HG03175 (cell line): Measurements from ENCODE around the gene ENC1.

ENCODE experiments used
- ATAC-seq: cut with Tn5 transposase; IDR thresholded peaks from one replicate; pipeline ENCODE4 v1.9.1; 2021; ENCODE audit warnings: mild to moderate bottlenecking, moderate library complexity; ENCODE audit not compliant: unreplicated experiment

Gene ENC1

DNA sequence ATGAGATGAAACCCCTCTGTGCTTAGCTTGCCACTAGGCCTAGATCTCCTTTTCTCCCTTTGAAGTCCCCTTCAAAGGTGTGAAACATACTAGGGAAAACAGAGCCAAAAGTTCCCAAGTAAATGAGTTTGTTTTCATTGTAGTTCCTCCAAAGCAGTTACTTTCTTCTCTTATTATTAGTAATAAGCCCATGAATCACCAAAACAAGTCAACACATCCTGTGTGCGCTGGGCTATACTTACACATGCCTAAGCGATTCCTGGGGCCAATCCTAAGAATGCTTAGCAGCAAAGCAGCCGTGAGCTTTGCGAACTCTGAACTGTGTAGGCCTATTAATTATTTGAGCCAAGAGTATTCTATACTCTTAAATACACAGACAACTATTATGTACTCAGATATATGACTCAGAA, 7.6 kb downstream of the ENC1 start:
- no peak for ATAC-seq

DNA sequence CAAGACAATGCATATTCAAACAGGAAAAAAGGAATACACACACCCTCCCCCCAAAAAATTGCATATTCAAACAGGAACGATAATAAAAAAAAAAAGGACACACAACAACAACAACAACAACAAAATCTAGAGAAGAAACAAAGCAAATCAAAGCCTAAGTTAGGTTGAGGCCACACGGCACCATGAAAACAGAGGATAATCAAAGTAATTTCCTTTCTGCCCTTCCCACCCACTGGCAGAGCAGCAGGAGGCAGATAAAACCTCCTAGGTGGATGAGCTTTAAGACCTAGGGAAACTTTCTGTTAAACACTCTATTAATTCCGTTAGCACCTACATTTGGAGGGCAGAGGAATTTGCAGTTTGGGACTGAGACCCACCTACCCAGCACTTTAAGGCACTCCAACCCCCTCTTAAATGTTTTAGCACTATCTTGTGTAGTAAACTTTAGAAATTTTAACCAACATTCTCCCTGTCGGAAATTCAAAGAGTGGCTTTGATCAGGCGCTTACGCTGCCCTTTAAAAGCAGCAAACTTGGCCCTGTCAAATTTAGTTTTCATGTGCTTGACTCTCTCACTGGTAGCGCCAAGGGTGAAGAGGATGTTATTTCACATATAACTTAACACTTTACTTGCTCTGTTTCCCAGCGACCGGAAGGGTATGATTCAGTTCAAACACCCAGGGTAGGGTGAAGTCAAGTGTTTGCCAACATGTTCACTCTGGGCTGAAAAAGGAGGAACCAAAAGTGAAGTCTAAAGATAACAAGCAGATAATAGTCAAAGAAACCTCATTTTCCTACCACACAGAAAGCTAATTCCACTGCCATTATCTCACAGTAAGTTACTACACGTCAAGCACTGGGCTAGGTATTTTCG, 9.2 kb downstream of the ENC1 start:
- peak; percentile 95 for ATAC-seq

DNA sequence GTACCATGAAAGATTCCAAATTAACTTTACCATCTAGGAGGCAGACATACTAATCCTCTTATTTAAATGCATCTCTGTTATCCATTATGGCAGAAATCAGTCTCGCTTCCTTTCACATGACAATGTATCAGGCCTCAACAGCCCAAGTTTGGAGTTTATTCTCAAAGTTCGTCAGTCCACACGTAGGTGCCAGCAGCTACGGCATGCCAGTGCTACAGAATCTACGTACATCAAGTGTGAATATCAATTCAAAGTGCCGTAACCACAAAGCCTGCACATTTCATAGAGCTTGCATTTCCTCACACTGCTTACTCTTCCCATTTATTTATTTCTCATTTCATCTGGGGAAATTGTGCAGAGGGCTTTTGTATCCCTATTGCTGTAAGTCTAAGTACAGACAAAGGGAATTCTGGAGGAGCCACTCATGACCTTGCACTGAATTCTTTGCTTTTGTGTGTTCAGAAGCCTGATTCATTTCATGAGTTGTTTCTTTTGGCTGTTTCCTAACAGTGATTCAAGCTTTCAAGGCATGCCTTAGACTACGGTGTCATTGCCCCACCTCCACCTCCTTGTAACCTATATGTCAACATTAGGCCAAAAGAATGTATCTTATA, 10.0 kb downstream of the ENC1 start:
- no peak for ATAC-seq

DNA sequence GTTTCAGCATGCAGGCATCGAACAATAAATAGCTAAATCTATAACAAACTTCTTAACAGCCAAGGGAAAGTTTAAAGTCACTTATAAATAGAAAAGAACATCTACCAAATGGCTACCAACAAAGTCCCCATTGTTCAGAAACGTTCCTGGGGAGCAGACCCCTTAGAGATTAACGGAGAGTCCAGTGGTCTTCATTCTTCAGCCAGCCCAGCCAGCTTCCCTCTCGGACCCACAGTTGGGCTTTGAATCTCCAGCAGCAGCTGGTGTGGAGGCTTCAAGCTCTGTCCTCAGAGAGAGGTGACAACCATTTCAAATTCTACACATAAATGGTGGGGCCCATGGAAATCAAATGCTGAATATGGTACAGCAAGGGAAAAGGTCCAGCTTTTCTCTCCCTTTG, 11.2 kb downstream of the ENC1 start:
- no peak for ATAC-seq

DNA sequence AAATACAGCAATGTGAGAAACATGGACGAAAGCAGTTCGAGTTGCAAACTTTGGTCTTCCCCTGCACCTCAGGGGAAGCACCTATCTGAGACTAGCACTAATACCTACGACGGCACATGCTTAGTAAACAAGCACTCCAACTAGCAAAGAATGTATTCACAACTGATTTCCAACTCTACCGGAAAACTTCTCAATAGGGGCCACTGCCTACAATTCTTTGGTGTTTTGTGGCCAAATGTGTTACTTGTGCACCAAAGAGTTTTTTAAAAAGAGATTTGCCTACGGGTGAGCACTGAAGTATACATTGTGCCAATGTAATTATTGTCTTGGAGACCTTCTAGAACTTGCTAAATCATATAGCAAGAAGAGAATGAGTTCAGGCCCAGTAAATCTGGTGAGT, 12.2 kb downstream of the ENC1 start:
- no peak for ATAC-seq

DNA sequence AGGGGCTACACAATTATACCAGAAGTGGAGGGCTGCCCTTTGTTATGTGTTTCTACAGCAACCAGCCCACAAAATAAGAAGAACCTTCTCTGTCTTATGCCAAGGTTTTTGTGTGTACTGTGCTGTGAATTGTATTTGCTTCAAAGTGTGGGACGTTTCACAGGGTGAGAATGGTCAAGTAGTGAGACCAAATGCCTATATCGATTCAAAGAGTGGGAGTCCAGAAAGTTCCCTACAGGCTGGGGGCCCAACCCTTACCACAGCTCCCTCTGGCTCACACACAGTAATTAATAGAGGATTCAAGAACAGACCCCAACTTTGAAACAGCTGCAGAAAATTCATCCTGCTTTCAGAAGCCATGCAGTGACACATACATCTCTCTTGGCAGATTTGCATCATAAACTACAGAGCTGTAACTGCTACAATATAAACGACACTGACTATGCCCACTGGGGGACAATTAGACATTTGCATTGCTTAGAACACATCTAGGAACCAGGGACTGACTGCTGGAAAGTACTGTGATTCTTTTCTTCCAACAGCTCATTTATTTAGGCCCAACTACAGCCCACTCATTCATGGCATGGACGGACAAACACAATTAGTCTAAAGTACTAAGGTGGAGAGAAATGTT, 12.8 kb downstream of the ENC1 start:
- no peak for ATAC-seq

DNA sequence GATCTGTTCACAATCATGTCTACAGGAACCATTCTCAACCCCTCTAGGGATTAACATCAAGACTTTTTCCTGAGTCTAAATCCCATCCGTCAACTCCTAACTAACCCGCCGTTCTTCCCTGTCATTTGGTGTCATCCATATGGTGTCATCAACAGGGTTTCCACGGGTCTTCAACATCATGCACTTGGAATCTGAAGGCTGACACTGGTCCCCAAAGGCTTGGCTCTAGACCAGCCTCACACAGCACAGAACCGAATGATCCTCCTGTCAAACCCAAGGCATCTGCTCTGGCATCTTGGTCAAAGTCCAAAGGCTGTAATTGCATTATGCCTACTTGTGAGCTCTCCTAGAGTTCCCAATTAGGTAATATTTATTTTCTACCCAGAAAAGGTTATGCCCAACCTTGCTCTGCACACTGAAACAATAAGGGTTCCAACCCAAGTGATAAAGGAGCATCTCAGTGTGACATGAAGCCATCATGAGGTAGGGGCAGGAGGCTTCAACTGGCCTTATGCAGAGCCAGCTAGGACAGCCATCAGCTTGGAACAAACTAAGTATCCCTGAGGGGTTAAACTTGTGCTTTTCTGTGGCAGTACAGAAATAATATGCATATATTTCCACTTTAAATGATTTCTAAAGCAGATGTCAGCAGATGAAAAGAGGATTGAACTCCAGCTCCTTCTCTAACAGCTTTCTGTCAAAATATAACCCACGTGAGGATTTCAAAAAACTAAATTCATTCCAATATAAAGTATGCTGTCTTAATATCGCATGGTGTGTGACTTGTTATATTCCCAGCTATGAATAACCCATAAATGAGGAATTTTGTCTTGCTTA, 13.9 kb downstream of the ENC1 start:
- ATAC-seq, result no peak

DNA sequence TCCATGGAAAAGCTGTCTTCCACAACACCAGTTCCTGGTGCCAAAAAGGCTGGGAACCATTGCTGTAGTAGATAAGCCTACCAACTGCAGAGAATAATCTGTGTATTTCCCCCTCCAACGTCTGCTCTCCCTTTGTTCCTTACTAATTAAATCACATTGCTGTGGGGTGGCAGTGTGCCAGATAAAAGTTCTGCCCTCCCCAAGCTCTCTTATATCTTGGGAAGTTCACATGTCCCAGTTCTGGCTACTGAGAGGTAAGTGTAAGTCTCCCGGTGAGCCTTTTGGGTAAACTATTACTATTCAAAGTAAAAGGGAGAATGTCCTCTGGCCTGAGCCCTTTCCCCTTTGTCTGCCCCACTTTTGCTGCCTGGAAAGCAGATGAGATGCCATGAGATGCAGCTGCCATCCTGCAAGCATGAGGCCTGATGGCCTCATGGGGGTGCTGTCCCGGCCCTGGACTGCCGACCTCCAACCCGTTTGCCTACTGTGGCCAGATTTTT, 14.7 kb downstream of the ENC1 start:
- no peak for ATAC-seq

DNA sequence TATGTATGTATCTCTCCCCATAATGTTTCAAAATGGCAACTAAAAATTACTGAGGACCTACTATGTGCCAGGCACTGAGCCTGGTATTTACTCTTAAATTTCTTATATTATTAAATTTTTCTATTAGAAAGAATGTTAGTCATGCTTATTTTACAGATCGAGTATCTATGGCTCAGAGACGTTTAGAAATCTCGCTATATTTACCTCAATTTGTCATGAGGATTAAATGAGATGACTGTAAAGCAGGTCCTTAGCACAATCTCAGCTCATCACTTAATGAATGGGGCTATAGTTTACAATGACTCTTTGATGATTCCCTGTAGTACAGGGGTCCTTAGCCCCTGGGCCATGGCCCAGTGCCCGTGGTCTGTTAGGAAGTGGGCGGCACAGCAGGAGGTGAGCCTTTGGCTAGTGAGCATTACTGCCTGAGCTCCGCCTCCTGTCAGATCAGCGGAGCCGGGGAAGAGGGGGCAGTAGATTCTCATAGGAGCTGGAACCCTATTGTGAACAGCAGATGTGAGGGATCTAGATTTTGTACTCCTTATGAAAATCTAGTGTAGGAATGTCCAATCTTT, 15.5 kb downstream of the ENC1 start:
- ATAC-seq, result no peak

DNA sequence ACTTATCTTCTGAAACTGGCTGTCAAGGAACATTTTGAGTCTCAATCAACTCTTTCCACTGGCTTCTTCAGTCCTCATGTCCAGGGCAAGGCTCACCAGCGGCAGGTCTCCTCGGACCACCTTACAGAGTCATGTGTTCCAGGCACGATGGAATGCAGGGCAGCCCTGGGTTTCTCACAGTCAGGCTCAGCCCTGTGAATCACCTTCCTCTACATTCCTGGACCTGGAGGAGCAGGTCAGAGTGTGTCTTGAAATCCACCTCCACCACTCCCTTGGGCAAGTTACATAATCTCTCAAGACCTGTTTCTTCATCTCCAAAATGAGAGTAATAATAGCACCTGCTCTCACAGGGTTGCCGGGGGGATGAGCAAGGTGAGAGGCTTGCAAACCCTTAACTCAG, 16.0 kb downstream of the ENC1 start:
- ATAC-seq, result no peak

DNA sequence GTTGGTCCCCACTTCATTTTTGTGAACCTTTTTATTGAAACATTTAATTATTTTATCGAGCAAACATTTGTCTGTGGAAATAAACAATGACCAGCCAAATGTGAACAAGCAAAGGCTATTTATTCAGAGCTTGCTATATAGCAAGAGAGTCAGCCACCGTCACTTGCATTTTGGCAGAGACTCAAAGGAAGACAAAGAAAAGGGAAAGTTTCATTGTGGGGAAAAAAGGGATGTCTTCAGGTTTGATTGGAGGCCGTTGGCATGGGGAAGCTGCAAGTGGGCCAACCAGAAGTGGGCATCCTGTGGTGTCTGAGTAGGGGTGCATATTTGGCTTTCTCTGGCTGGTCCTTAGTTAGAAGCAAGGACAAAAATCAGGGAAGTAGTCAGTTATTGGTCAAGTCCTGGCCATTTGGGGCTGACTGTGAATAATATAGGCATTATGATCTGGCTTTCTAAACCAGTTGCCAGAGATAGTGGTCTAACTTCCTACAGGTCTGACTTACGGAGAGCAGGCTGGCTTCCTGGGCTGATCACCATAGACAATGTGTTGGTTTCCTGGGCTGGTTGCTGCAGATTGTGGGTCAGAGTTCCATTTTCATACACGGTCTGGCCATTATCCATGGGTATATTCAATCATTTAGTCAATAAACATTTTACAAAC, 16.6 kb downstream of the ENC1 start:
- no peak for ATAC-seq

DNA sequence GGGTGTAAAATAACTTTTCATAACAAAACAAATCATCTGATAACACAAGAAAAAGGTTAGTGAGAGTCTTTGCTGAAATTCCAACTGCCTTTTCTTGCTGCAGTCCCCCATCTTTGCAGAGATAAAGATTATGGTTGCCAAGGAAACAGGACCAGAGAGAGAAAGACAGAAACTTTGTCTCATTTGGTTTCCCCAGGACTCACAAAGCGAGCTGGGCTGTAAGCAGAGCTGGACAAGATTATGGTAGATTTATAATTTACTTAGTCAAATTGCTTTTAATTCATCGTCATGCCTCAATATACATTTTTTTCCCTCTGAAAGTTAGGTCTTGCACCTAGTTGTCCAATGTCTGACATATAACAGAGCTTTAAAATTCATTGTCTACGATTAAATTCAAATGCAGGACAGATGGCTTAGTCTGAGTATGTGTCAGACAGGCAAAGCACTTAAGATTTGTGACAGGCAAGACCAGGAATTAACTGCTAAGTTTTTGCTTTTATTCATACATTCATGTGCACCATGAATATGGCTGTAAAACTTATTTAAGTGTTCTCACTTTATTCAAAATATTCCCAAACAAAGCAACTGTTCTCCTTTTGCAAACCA, 17.4 kb downstream of the ENC1 start:
- no peak for ATAC-seq

DNA sequence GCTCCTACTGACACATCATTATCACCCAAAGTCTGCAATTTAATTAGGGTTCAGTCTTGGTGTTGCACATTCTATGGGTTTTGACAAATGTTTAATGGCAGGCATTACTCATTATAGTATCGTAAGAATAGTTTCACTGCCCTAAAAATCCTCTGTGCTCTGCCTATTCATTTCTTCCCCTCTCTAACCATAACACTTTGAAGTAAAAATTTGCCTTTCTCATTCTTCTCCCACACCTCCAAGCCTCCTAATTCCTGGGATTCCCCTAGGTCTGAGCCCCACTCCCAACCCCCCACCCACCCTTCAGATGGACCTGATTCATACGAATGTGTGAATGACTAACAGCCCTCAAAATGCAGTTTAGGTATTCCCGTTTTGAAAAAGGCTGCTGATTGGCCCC, 18.4 kb downstream of the ENC1 start:
- no peak for ATAC-seq

DNA sequence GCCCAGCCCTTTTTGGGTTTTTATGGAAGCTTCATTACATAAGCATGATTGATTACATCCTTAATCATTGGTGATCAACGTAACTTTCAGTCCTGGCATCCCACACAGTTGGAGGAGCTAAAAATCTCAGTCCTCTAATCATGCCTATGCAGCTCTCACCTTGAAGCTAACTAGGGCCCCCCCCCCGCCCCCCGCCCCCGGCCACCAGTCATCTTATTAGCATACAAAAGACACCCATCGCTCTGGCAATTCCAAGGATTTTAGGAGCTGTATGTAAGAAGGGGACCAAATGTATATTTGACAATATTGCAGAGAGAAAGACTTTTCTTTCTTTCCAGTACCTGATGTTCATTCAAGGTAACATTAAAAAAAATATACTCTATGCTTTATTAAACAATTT, 19.0 kb downstream of the ENC1 start:
- ATAC-seq, result no peak

DNA sequence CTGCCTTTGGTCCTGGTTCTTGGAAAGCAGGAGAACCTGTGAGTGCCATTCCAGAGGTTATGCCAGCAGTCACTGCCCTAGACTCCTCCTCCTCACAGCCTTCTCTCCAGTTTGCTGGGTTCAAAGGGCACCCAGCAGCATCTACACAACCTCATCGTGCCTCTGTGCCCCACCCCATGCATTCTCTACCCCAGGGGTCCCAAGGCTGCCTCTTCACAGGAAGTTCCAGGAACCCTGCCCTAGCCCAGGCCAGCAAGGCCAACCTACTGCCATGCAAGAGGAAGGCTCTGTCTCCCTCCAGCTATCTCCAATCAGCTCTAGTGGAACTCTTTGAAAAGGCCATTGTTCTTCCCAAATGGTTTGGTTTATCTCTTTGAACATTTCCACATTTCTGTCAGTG, 21.2 kb downstream of the ENC1 start:
- ATAC-seq, result no peak

DNA sequence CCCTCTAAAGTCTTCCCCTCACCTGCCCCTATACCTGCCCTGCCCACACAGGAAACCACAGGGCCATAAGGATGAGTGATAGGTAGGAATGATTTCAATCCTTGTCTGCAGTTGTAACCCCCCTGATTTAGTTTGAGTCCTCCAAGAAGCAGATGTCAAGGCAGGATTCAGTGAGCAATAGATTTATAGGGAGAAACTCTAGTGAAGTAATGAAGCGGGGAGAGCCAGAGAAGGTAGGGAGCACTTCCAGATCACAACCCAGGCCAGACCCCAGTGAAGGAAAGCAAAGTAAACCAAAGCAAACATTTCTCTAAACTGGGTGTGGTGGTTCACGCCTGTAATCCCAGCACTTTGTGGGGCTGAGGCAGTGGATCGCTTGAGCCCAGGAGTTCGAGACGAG, 22.4 kb downstream of the ENC1 start:
- no peak for ATAC-seq

DNA sequence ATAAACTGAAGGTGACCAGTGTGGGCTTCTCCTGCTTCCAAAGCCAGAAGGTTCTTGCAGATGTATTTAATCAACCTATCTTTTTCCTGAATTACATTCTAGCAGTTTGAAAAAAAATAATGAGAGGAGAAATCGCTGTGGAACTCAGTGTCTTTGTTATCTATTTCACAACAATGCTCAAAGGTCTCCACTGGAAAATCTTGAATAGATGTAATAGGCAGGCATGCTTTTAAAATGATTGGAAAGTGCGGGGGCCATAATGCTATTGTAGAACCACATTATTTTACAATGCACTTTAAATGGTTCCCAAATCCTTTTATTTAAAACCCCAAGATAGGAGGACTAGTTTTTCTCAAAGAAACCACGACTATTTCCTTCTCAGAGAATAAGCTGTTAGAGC, 23.3 kb downstream of the ENC1 start:
- ATAC-seq, result no peak

DNA sequence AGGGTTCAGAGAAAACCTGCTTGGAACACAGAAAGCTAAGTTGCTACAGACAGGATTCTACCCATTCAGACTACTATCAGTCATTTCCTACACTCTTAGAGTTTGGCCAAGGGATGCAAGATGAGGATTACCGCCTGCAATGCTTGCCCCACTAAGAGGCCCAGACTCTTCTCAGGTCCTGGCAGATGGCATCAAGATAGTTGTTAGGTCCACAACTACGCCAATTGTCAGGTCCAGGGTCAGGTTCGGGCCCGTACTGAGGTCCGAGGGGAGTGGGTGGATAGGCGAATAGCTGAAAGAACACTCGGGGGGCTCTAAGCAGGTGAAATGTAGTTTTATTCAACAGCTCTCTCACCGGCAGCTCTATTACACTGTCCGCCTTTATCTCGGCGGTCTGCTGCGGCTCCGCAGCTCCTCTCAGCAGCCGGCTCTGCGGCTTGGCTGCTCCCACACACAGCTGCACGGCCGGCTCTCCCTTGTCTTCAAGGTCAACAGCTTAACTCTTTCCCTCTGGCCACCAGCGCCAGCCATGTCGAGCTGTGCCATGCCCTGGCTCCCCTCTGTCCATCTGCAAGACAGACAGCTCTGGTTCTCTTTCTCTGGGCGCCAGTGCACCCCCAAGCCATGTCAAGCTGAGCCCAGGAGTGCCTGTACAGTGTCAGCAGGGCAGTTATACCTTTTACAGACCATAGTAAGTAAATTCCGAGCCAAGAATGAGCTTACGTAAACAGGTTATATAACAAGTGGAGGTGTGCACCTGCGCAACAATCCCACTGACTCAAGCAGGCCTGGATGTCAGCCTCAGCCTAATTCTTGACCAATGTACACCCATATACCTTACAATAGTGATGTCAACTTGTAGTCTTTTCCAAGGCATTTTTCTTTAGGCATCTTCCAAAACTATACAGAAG, 24.0 kb downstream of the ENC1 start:
- ATAC-seq, result no peak

DNA sequence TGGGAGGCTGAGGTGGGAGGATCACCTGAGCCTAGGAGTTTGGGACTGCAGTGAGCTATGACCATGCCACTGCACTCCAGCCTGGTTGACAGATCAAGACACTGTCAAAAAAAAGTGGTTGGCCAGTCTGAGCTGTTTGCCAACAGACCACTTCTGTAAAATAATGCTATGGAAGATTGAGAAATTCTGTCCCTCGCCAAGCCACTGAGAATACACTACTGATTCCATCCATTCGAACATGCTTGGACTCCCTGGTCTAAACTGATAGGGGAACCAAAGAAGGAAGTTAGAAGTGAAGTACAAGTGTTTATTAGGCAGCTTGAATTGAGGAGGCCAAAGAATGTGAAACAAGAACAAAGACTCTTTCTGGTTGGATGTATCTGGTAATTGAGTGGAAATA, 27.2 kb downstream of the ENC1 start:
- no peak for ATAC-seq
